HG03103 (cell line): Measurements from ENCODE around the gene RGMA.

Experiments used
- ATAC-seq: cut with Tn5 transposase; IDR thresholded peaks from one replicate; pipeline ENCODE4 v1.9.1; 2021; ENCODE audit warnings: low read depth; ENCODE audit not compliant: unreplicated experiment

Gene RGMA

GRCh38 chr15:93102211-93102610 is 13.2 kb upstream of the RGMA start:
- ATAC-seq: no peak

GRCh38 chr15:93093765-93094164 is 4.8 kb upstream of the RGMA start:
- ATAC-seq: no peak

GRCh38 chr15:93091465-93091864 is 2.5 kb upstream of the RGMA start:
- ATAC-seq: no peak

- no peak for ATAC-seq
Observed at GRCh38 chr15:93089727-93090305, 805 bp upstream of the RGMA start.

- ATAC-seq: peak; percentile 32
Observed at GRCh38 chr15:93088200-93088980, 621 bp downstream of the RGMA start.

- peak; percentile 53 for ATAC-seq
Observed at GRCh38 chr15:93087825-93088199, 1.2 kb downstream of the RGMA start.

- no peak for ATAC-seq
Observed at GRCh38 chr15:93086791-93087190, 2.2 kb downstream of the RGMA start.

GRCh38 chr15:93085692-93086091 is 3.3 kb downstream of the RGMA start:
- no peak for ATAC-seq

GRCh38 chr15:93082861-93083260 is 6.2 kb downstream of the RGMA start:
- ATAC-seq: no peak

- no peak for ATAC-seq
Observed at GRCh38 chr15:93081399-93081798, 7.6 kb downstream of the RGMA start.

GRCh38 chr15:93080451-93080850 is 8.6 kb downstream of the RGMA start:
- ATAC-seq: no peak

GRCh38 chr15:93076875-93077274 is 12.1 kb downstream of the RGMA start:
- ATAC-seq: no peak

- no peak for ATAC-seq
Observed at GRCh38 chr15:93076217-93076616, 12.8 kb downstream of the RGMA start.

- ATAC-seq: no peak
Observed at GRCh38 chr15:93074599-93074998, 14.4 kb downstream of the RGMA start.

GRCh38 chr15:93073465-93073952 is 15.5 kb downstream of the RGMA start:
- ATAC-seq: no peak

- no peak for ATAC-seq
Observed at GRCh38 chr15:93072411-93073394, 16.3 kb downstream of the RGMA start.

GRCh38 chr15:93072011-93072410 is 17.0 kb downstream of the RGMA start:
- ATAC-seq: no peak

GRCh38 chr15:93071469-93071936 is 17.5 kb downstream of the RGMA start:
- ATAC-seq: no peak

- ATAC-seq: no peak
Observed at GRCh38 chr15:93070551-93071296, 18.3 kb downstream of the RGMA start.

GRCh38 chr15:93070132-93070531 is 18.9 kb downstream of the RGMA start:
- ATAC-seq: no peak
